DMS 273 (cell line): ENCODE measurements around the gene RLN2.
A peak's percentile ranks its signal among the peaks of the same experiment; 100 is the strongest.

Experiments
- DNase-seq: peaks from one replicate; lab custom pipeline; 2025; ENCODE audit not compliant: unreplicated experiment; lab: John Stamatoyannopoulos, UW

Gene RLN2

DNA sequence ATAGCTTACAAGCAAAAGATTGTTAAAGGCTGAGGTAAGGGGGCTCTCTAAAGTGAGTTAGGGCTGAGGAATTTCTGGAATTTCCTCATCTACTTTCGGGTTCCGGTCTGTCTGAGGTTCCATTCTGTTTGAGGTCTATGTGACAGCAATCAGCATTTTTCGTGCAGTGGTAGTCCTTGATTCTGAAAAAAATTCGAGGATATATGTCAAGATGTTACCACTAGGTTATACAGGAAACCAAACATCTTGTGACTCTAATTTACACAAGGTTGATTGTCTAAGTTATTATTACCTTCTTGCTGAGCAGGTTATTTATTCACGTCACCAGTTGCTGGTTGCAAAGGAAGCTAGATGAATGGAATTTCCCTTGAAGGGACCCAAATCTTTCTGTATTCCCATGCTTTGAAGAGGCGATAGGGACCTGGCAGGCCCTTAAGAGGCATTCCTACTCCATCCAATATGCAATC, 35.2 kb downstream of the RLN2 start:
- no peak for DNase-seq

DNA sequence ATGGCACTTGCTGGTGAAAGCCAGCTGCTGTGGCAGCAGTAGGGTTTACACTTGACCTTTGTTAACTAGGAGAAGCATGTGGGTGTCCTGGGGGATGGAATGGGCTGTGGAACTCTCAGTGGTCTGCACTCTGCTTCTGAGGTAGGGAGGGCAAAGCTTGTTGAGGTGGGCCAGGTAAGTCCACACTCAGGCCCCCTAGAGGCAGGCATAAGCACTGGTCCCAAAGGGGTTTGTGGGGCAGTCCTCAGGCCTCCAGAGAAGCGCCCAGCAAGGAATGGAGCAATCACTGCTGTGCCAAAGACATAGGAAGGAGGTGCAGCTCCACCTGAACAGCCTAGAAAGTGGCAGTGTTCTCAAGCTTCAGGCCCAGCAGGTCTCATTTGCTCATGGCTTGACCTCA, 38.6 kb downstream of the RLN2 start:
- DNase-seq: peak; percentile 0

DNA sequence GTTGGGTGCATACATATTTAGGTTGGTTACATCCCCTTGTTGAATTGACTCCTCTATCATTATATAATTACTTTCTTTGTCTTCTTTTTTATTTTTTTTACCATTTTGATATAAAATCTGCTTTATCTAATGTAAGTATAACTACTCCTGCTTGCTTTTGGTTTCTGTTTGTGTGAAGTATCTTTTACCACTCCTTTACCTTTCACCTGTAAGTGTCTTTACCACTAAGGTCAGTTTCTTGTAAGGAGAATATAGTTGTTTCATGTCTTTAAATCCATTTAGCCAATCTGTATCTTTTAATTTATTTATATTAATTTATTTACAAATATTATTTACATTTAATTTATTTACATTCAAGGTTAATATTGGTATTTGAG, 40.3 kb downstream of the RLN2 start:
- no peak for DNase-seq

DNA sequence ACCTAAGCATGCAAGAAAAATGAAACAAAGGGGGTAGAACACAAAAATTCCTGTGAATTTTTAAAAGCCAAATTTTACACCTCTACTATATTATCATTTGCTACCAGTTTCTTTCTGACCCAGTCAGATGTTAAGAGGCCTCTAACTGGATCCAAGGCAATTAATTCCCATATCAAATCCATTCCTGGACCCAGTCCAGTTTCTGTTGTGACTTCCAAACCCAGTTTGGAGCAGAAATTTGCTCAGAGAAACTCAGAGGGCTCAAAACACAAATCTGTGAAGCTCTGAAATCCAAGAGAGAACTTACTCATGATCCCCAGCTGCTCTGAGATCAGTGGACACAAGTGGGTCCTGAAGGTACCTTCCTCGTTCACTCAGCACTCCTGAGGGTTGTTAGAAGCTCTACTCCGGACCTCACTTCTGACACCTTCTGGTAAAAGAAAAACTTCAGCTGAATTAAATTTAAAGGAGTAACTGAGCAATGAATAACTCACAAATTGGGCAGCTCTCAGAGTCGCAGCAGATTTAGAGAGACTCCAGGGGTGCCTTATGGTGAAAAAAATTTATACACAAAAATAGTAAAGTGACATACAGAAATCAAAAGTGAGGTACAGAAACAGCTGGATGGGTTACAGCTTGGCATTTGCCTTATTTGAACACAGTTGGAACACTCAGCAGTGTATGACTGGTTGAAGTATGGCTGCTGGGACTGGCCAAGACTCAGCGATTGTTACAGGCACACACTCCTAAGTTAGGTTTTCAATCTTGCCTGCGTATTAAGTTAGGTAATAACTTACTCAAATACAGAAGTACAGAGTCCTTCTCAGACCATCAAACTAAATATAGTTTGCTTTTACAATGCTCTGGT, 40.9 kb downstream of the RLN2 start:
- peak; percentile 52 for DNase-seq
